Measurements from ENCODE around the gene INPP5A.
"Not testable (repeated sequence)": the region's sequence is repeated elsewhere in the genome, so short reads cannot be mapped to it uniquely, and the experiment has no call there.

The INPP5A gene

DNA sequence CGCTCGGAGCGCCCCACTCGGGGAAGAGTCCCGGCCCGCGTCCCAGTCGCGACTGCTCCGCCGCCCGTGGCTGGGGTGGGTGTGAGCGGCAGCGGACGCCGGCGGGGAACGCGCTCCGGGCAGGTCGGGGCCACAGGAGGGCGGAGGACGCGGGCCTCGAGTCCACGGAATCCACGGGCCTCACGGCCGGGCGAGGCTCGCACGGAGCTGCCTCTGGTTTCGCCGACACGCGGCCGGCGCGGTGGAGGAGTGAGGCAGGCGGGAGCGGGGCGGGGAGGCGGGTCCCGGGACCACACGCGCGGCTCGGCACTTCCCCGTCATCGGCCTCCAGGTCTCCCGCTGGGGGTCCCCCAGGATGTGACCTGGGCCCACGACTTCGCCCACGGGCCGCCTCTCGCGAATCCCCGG, 248.9 kb downstream of the INPP5A start:
- Histone ChIP-seq H3K27me3 (ENCODE audit: control insufficient read depth, insufficient read depth, low read length) (peaks cover 97% of the 10 kb centered on the region), H3K4me3 (ENCODE audit: low read depth, low read length) (peak overlapping the region; percentile 45), H3K9ac (ENCODE audit: low read length) (no peak overlapping the region), H3K9me3 (ENCODE audit: control insufficient read depth, insufficient read depth, low read depth, low read length) (no peaks in the 10 kb centered on the region), H3K27ac (ENCODE audit: low read depth, low read length) (no peak overlapping the region), H3K4me1 (ENCODE audit: control insufficient read depth, insufficient read depth, low read length) (peaks cover 12% of the 10 kb centered on the region), H3K36me3 (ENCODE audit: control insufficient read depth, insufficient read depth, low read length) (no peaks in the 10 kb centered on the region; the same call in 1 of the 2 replicates)

DNA sequence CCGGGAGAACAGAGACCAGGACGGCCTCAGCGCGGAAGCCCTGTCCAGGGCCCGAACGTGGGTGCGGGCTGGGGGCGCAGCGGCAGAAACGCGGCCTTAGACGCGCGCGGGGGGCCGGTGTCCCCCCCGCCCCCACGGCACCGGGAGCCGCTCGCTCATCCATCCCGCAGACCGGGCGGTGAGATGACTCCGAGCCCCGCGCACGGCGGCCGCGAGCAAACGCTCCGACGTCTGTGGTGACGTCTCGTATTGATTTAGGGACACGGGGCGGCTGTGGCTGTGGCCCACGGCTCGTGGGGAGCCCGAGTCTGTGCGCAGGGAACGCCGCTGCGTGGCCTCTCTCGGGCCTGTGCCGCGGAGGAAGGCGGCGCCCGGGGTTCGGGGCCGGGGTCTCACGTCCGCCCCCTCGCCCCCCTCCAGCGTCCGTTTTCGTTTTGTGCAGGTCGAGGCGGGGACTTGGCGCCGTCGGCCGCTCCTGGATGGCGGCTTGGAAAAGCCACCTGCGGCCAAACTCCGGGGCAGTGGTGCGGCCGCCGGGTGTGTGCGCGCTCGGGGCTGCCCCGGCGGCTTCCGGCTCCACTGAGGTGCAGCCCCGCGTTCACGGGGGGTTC, 249.4 kb downstream of the INPP5A start:
- Histone ChIP-seq H3K9ac (ENCODE audit: low read length) (no peak overlapping the region), H3K9me3 (ENCODE audit: control insufficient read depth, insufficient read depth, low read depth, low read length) (no peaks in the 10 kb centered on the region), H3K4me3 (ENCODE audit: low read depth, low read length) (peak overlapping the region; percentile 45), H3K27ac (ENCODE audit: low read depth, low read length) (no peak overlapping the region), H3K4me1 (ENCODE audit: control insufficient read depth, insufficient read depth, low read length) (peaks cover 12% of the 10 kb centered on the region), H3K36me3 (ENCODE audit: control insufficient read depth, insufficient read depth, low read length) (no peaks in the 10 kb centered on the region; the same call in 1 of the 2 replicates), H3K27me3 (ENCODE audit: control insufficient read depth, insufficient read depth, low read length) (peaks cover 96% of the 10 kb centered on the region)

DNA sequence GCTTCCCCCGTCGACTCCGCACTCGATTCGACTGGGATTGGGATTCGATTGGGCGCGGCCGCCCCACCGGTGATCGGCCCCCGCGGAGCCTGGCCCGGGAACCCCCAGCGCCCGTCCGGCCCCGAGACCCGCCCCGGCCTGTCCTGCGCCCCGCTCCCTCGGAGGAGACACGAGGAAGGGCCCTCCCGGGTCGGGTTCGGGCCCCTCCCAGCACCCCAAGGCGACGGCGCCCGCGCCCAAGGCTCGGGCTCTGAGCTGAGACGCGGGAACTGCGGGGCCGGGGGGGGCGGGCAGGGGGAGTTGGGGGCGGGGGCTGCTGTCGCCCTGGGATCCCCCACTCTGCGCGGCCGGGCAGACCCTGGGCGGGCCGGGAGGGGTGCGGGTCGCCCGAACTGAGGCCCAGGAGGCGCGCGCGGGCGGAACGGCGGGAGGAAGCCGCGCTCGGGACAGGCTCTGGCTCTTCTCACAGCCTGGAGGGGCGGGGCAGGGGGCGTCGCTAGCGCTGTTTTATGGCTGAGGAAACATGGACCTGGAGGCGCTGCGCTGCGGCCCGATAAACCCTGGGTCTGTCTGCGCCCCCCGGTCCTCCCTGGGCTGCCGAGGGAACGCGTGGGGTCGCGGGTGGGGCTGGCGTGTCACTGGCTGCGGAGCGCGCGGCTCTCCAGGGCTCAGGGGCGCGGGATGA, 250.1 kb downstream of the INPP5A start:
- Histone ChIP-seq H3K9ac (ENCODE audit: low read length) (no peak overlapping the region), H3K36me3 (ENCODE audit: control insufficient read depth, insufficient read depth, low read length) (no peaks in the 10 kb centered on the region), H3K4me1 (ENCODE audit: control insufficient read depth, insufficient read depth, low read length) (peaks cover 12% of the 10 kb centered on the region), H3K9me3 (ENCODE audit: control insufficient read depth, insufficient read depth, low read depth, low read length) (no peaks in the 10 kb centered on the region), H3K4me3 (ENCODE audit: low read depth, low read length) (peak overlapping the region; percentile 61), H3K27me3 (ENCODE audit: control insufficient read depth, insufficient read depth, low read length) (peaks cover 91% of the 10 kb centered on the region), H3K27ac (ENCODE audit: low read depth, low read length) (no peak overlapping the region)

DNA sequence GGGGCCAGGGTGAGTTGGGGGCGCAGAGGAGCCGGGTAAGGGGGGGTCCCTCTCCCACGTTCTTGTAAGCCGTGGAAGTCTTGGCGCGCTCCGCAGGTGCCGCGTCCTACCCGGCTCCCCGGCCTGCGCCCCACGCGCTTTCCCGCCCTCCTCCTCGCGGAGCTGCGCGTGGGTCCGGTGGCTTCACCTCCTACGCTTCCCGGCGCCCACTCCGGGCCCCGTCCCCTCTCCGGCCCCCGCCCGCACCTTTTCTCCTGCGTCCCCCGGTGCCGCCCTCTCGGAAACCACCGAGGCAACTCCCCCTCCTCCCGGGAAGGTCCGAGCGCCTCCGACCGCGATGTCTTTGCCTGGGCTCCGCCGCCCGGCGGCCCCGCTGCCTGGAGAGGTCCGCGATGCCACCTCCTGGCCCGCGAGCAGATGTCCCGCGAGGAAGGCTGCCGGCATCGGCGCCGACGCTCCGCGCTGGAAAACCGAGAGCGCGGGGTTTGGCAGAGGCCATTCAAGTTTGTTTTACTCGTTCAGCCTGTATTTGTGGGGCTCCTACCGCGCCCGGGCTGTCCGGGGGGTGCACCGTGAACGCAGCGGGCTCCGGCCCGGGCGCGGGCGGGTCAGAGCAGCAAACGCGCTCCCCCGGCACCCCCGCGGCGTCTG, 250.7 kb downstream of the INPP5A start:
- Histone ChIP-seq H3K27me3 (ENCODE audit: control insufficient read depth, insufficient read depth, low read length) (peaks cover 91% of the 10 kb centered on the region), H3K4me3 (ENCODE audit: low read depth, low read length) (peak overlapping the region; percentile 61), H3K36me3 (ENCODE audit: control insufficient read depth, insufficient read depth, low read length) (no peaks in the 10 kb centered on the region), H3K27ac (ENCODE audit: low read depth, low read length) (no peak overlapping the region), H3K9me3 (ENCODE audit: control insufficient read depth, insufficient read depth, low read depth, low read length) (no peaks in the 10 kb centered on the region), H3K9ac (ENCODE audit: low read length) (no peak overlapping the region), H3K4me1 (ENCODE audit: control insufficient read depth, insufficient read depth, low read length) (peaks cover 8% of the 10 kb centered on the region)

DNA sequence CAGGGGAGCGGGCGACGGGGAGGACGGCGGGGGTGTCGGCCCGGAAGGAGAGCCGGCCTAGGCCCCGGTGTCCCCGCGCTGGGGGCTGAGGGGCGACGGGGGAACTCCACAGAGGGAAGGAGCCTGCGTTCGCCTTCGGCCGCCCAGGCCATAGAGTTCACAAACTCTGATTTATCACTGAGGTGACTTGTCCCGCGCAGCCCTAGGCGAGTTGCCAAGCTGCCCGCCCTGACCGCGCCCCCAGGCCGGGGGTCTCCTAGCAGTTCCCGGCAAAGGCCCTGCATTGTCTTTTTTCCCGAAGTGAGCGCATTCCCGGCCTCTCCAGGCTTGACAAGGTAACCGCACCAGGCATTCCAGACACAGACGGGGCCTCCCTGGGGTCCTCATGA, 251.2 kb downstream of the INPP5A start:
- Histone ChIP-seq H3K27me3 (ENCODE audit: control insufficient read depth, insufficient read depth, low read length) (peaks cover 90% of the 10 kb centered on the region), H3K4me3 (ENCODE audit: low read depth, low read length) (peak overlapping the region; percentile 61), H3K27ac (ENCODE audit: low read depth, low read length) (no peak overlapping the region), H3K36me3 (ENCODE audit: control insufficient read depth, insufficient read depth, low read length) (no peaks in the 10 kb centered on the region), H3K9ac (ENCODE audit: low read length) (no peak overlapping the region), H3K9me3 (ENCODE audit: control insufficient read depth, insufficient read depth, low read depth, low read length) (no peaks in the 10 kb centered on the region), H3K4me1 (ENCODE audit: control insufficient read depth, insufficient read depth, low read length) (peaks cover 3% of the 10 kb centered on the region; the same call in 1 of the 2 replicates)

DNA sequence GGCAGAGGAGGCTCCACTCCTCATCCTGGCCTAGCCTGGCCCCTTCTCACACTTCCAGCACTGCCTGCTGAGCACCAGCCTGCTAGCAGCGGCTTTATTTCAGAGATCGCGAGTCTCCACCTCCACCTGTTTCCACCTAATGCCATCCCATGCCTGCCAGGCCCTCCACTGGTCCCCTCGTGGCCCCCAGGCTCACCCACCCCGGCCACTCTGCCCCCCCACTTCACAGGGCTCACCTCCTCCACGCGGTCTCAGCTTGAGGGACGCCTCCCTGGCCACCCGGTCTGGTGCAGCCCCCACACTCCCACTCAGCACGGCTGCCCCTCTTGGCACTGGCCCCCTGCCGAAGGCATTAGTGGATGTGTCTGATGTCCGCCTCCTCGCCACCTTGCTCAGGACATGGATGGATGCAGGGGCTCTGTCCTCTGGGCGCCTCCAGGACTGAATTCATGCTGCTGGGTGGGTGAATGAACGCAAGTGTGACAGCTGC, 252.1 kb downstream of the INPP5A start:
- Histone ChIP-seq H3K36me3 (ENCODE audit: control insufficient read depth, insufficient read depth, low read length) (no peaks in the 10 kb centered on the region), H3K9me3 (ENCODE audit: control insufficient read depth, insufficient read depth, low read depth, low read length) (no peaks in the 10 kb centered on the region), H3K27me3 (ENCODE audit: control insufficient read depth, insufficient read depth, low read length) (peaks cover 81% of the 10 kb centered on the region), H3K4me3 (ENCODE audit: low read depth, low read length) (no peak overlapping the region), H3K4me1 (ENCODE audit: control insufficient read depth, insufficient read depth, low read length) (no peaks in the 10 kb centered on the region), H3K9ac (ENCODE audit: low read length) (no peak overlapping the region), H3K27ac (ENCODE audit: low read depth, low read length) (no peak overlapping the region)

DNA sequence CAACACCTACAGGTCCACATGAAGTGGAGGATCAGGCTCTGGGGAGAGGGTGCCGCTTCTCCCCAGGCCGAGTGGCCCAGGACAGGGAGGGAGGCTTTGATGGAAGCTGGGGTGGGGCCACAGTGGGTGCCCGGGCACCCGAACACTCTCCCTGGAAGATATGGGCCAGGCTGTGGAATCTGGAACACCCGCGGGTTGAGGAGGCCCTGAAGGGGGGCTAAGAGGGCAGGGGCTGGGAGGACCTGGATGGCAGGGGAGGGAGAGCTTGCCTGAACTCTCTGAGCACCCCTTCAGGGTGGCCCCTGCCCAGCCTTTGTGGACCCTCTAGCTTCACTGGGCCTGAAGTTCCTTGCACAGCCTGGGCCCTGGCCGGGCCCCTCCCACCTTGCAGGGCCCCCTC, 252.9 kb downstream of the INPP5A start:
- H3K27me3 ChIP-seq (ENCODE audit: control insufficient read depth, insufficient read depth, low read length), result peaks cover 73% of the 10 kb centered on the region
- no peak overlapping the region for H3K9ac ChIP-seq (ENCODE audit: low read length)
- no peaks in the 10 kb centered on the region for H3K36me3 ChIP-seq (ENCODE audit: control insufficient read depth, insufficient read depth, low read length)
- no peaks in the 10 kb centered on the region for H3K9me3 ChIP-seq (ENCODE audit: control insufficient read depth, insufficient read depth, low read depth, low read length)
- H3K4me1 ChIP-seq (ENCODE audit: control insufficient read depth, insufficient read depth, low read length), result no peaks in the 10 kb centered on the region
- no peak overlapping the region for H3K4me3 ChIP-seq (ENCODE audit: low read depth, low read length)
- H3K27ac ChIP-seq (ENCODE audit: low read depth, low read length), result no peak overlapping the region

DNA sequence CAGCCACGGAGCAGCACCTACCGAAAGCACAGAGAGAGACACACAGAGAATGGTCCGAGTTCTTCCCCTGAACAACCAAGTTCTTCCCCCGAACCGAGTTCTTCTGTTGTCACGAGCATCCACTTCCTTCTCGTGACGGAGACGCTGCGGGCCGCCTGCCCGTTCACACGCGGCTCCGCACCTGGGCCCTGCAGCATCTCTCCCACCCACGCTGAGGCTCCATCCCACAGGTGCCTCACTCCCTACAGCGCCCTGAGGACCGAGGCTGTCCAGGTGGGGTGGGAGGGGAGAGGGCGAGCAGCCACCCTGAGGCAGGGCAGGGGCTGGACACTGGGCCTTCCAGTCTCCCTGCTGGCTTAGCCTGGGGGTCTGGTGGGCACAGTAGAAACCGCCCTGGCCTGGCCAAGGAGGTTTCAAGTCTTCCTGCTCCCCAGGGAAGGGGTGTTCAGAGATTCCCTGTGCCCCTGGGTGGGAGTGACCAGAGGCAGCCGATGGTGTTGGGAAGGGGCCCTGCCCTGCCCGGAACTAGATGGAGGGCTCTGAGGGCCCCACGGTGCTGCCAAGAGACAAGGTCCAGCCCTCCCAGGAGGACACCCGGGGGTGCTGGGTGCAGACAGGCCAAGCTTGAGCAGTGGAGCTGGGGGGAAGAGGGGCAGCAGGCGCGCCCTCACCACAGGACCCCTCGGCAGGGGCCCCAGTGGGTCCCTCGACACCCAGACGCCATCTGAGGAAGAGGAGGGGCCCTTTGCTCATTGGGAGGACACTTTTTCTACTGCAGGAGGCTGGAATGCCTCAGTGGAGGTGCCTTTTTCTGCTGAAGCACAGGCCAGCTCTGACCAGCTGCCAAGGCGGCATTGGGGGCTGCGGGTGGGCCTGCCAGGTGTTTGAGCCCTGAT, 253.6 kb downstream of the INPP5A start:
- Histone ChIP-seq H3K4me3 (ENCODE audit: low read depth, low read length) (no peak overlapping the region), H3K27ac (ENCODE audit: low read depth, low read length) (no peak overlapping the region), H3K27me3 (ENCODE audit: control insufficient read depth, insufficient read depth, low read length) (peaks cover 69% of the 10 kb centered on the region), H3K9me3 (ENCODE audit: control insufficient read depth, insufficient read depth, low read depth, low read length) (no peaks in the 10 kb centered on the region), H3K9ac (ENCODE audit: low read length) (no peak overlapping the region), H3K36me3 (ENCODE audit: control insufficient read depth, insufficient read depth, low read length) (no peaks in the 10 kb centered on the region), H3K4me1 (ENCODE audit: control insufficient read depth, insufficient read depth, low read length) (no peaks in the 10 kb centered on the region)

DNA sequence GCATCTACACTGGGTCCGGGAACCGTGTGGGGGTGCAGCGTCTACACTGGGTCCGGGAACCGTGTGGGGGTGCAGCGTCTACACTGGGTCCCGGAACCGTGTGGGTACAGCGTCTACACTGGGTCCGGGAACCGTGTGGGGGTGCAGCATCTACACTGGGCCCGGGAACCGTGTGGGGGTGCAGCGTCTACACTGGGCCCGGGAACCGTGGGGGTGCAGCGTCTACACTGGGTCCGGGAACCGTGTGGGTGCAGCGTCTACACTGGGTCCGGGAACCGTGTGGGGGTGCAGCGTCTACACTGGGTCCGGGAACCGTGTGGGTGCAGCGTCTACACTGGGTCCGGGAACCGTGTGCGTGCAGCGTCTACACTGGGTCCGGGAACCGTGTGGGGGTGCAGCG, 254.5 kb downstream of the INPP5A start:
- H3K4me3 ChIP-seq (ENCODE audit: low read depth, low read length); H3K9me3 ChIP-seq (ENCODE audit: control insufficient read depth, insufficient read depth, low read depth, low read length); H3K9ac ChIP-seq (ENCODE audit: low read length); H3K4me1 ChIP-seq (ENCODE audit: control insufficient read depth, insufficient read depth, low read length); H3K27ac ChIP-seq (ENCODE audit: low read depth, low read length); H3K36me3 ChIP-seq (ENCODE audit: control insufficient read depth, insufficient read depth, low read length): not testable (repeated sequence)
- peaks cover 66% of the 10 kb centered on the region for H3K27me3 ChIP-seq (ENCODE audit: control insufficient read depth, insufficient read depth, low read length)

DNA sequence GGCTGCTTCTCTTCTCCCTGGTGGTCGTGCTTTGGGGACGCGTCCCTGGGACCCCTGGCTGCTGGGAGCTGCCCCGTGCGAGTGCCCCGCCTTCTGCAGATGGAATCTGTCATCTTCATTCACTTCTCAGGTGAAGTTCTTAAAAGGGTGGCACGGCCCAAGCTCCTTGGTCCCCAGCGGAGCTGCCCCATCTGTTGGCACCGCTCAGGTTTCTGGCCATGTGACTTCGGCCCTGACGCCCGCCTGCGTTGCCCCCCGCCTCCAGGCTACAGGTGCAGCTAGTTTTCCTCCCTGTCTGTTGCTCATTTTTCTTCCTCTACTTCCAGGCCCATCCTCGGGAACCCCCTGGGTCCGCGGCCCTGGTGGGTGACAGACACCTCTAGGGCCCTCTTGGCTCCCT, 255.2 kb downstream of the INPP5A start:
- Histone ChIP-seq H3K9ac (ENCODE audit: low read length) (no peak overlapping the region), H3K36me3 (ENCODE audit: control insufficient read depth, insufficient read depth, low read length) (no peaks in the 10 kb centered on the region), H3K27ac (ENCODE audit: low read depth, low read length) (no peak overlapping the region), H3K9me3 (ENCODE audit: control insufficient read depth, insufficient read depth, low read depth, low read length) (no peaks in the 10 kb centered on the region), H3K27me3 (ENCODE audit: control insufficient read depth, insufficient read depth, low read length) (peaks cover 60% of the 10 kb centered on the region), H3K4me3 (ENCODE audit: low read depth, low read length) (no peak overlapping the region), H3K4me1 (ENCODE audit: control insufficient read depth, insufficient read depth, low read length) (no peaks in the 10 kb centered on the region)

Data from HUES6 (cell line).